OCI-LY3 (cell line): ENCODE results near the gene RNF148.

ENCODE experiments used
- CTCF ChIP-seq: fragments of 200-600, 300-600 bp; sonication (generic); IDR thresholded peaks from 2 replicates; pipeline ENCODE4 v1.5.1; 2014; ENCODE audit warnings: antibody characterized with exemption, low read length, low read depth
- EZH2phosphoT487 ChIP-seq: fragments of 200-600 bp; shearing (Covaris generic); IDR thresholded peaks from 2 replicates; pipeline ENCODE4 v1.6.1; 2018; ENCODE audit warnings: antibody characterized with exemption, mixed run types, low read depth

DNA sequence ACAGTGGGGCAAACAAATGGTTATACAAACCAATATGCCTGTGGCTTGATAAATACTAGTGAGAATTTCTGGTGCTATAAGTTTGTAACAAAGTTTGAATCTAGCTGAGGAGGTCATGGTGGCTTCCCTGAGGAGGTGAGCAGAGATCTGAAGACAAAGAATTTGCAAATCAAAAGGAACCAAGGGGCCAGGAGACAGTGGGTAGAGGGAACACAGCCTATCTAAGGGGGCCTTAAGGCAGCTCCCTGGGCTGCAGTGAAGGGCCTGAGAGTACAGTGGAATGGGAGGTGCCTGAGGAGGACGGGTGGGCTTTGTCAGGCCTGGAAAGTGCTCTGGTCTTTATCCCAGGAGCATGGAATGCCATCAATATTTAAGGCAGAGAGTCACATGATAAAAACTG lies 25.6 kb downstream of the RNF148 start:
- TF ChIP-seq CTCF, result no peak
- TF ChIP-seq EZH2phosphoT487, result no peak
